PFSK-1 (cell line): ENCODE data around the gene PRSS33.

Source experiments
- FOXP2 ChIP-seq: optimal IDR thresholded peaks from 2 replicates; pipeline ENCODE3; 2011; ENCODE audit warnings: borderline replicate concordance, control low read depth, inconsistent platforms; ENCODE audit not compliant: insufficient read depth; ENCODE audit errors: extremely low read length, extremely low read depth
- POLR2AphosphoS5 ChIP-seq: IDR thresholded peaks from 2 replicates; pipeline ENCODE4 v1.6.1; 2012; ENCODE audit warnings: low read depth, mild to moderate bottlenecking, control low read depth, low read length, moderate library complexity
- SIN3A ChIP-seq: IDR thresholded peaks from 2 replicates; pipeline ENCODE4 v1.6.1; 2012; ENCODE audit warnings: mild to moderate bottlenecking, low read length, moderate library complexity, borderline replicate concordance; ENCODE audit not compliant: insufficient read depth
- TAF1 ChIP-seq: IDR thresholded peaks from 2 replicates; pipeline ENCODE4 v1.6.1; 2012; ENCODE audit warnings: low read length, control low read depth, borderline replicate concordance; ENCODE audit not compliant: insufficient read depth
- TF ChIP-seq, protein P1 (sequence below), 2 experiments: IDR thresholded peaks; 2 replicates each; pipeline versions ENCODE4 v1.6.1 to v1.8.0; 2011 to 2012; ENCODE audit warnings: low read depth in 2 of 2, low read length in 2 of 2, control low read depth in 1 of 2, inconsistent platforms in 1 of 2, mild to moderate bottlenecking in 1 of 2, moderate library complexity in 1 of 2; ENCODE audit not compliant: insufficient read depth in 1 of 2

The PRSS33 gene

DNA sequence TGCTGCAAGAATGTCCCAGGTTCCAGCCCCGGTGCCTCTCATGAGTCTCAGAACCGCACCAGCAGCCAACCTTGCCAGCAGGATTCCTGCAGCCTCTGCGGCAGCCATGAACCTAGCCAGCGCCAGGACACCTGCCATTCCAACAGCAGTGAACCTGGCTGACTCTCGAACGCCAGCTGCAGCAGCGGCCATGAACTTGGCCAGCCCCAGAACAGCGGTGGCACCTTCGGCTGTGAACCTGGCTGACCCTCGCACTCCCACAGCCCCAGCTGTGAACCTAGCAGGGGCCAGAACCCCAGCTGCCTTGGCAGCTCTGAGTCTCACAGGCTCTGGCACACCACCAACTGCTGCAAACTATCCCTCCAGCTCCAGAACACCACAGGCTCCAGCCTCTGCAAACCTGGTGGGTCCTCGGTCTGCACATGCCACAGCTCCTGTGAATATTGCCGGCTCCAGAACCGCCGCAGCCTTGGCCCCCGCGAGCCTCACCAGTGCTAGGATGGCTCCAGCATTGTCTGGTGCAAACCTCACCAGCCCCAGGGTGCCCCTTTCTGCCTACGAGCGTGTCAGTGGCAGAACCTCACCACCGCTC is 20.1 kb downstream of the PRSS33 start:
- no peak for TF ChIP-seq TAF1
- no peak for TF ChIP-seq POLR2AphosphoS5
- TF ChIP-seq, protein P1, sequence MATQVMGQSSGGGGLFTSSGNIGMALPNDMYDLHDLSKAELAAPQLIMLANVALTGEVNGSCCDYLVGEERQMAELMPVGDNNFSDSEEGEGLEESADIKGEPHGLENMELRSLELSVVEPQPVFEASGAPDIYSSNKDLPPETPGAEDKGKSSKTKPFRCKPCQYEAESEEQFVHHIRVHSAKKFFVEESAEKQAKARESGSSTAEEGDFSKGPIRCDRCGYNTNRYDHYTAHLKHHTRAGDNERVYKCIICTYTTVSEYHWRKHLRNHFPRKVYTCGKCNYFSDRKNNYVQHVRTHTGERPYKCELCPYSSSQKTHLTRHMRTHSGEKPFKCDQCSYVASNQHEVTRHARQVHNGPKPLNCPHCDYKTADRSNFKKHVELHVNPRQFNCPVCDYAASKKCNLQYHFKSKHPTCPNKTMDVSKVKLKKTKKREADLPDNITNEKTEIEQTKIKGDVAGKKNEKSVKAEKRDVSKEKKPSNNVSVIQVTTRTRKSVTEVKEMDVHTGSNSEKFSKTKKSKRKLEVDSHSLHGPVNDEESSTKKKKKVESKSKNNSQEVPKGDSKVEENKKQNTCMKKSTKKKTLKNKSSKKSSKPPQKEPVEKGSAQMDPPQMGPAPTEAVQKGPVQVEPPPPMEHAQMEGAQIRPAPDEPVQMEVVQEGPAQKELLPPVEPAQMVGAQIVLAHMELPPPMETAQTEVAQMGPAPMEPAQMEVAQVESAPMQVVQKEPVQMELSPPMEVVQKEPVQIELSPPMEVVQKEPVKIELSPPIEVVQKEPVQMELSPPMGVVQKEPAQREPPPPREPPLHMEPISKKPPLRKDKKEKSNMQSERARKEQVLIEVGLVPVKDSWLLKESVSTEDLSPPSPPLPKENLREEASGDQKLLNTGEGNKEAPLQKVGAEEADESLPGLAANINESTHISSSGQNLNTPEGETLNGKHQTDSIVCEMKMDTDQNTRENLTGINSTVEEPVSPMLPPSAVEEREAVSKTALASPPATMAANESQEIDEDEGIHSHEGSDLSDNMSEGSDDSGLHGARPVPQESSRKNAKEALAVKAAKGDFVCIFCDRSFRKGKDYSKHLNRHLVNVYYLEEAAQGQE (IDR thresholded peaks at IDR 0.05; ENCODE audit: insufficient read depth in 1 of 2, low read depth in 2 of 2, low read length in 2 of 2), result no peak
- no peak for TF ChIP-seq SIN3A
- TF ChIP-seq FOXP2, result no peak

DNA sequence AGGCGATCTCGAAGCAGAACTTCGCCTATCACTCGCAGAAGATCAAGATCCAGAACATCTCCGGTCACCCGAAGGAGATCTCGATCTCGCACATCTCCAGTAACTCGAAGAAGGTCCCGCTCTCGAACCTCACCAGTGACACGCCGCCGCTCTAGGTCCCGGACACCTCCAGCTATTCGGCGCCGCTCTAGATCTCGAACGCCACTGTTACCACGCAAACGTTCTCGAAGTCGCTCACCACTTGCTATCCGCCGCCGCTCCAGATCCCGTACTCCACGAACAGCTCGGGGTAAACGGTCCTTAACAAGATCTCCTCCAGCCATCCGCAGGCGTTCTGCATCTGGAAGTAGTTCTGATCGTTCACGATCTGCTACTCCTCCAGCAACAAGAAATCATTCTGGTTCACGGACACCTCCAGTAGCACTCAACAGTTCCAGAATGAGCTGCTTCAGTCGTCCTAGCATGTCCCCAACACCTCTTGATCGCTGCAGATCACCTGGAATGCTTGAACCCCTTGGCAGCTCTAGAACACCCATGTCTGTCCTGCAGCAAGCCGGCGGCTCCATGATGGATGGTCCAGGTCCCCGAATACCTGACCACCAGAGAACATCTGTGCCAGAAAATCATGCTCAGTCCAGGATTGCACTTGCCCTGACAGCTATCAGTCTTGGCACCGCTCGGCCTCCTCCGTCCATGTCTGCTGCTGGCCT is 20.8 kb downstream of the PRSS33 start:
- TF ChIP-seq POLR2AphosphoS5 (no peak), SIN3A (no peak), FOXP2 (no peak), TAF1 (no peak)
- TF ChIP-seq, protein P1 (IDR thresholded peaks at IDR 0.05; ENCODE audit: insufficient read depth in 1 of 2, low read depth in 2 of 2, low read length in 2 of 2), result no peak

DNA sequence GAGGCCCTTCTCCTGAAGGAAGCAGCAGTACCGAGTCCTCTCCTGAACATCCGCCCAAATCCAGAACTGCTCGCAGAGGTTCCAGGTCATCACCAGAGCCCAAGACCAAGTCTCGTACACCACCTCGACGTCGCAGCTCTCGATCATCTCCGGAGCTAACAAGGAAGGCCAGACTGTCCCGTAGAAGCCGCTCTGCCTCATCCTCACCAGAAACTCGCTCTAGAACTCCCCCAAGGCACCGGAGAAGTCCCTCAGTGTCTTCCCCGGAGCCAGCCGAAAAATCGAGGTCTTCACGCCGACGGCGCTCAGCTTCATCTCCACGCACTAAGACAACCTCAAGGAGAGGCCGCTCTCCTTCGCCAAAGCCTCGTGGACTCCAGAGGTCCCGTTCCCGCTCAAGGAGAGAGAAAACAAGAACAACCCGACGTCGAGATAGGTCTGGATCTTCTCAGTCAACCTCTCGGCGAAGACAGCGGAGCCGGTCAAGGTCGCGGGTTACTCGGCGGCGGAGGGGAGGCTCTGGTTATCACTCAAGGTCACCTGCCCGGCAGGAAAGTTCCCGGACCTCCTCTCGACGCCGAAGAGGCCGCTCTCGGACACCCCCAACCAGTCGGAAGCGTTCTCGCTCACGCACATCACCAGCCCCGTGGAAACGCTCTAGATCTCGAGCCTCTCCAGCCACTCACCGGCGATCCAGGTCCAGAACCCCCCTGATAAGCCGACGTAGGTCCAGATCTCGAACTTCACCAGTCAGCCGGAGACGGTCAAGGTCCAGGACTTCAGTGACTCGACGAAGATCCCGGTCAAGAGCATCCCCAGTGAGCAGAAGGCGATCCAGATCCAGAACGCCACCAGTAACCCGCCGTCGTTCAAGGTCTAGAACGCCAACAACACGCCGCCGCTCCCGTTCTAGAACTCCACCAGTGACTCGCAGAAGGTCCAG is 21.6 kb downstream of the PRSS33 start:
- TF ChIP-seq FOXP2, result no peak
- TF ChIP-seq, protein P1 (IDR thresholded peaks at IDR 0.05; ENCODE audit: insufficient read depth in 1 of 2, low read depth in 2 of 2, low read length in 2 of 2), result no peak
- no peak for TF ChIP-seq TAF1
- no peak for TF ChIP-seq SIN3A
- TF ChIP-seq POLR2AphosphoS5, result no peak

DNA sequence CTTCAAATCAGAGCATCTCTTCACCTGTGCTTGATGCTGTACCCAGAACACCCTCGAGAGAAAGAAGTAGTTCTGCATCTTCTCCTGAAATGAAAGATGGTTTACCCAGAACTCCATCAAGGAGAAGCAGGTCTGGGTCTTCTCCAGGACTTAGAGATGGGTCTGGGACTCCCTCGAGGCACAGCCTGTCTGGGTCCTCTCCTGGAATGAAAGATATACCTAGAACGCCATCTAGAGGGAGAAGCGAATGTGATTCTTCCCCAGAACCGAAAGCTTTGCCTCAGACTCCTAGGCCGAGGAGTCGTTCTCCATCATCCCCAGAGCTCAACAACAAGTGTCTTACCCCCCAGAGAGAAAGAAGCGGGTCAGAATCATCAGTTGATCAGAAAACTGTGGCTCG is 22.6 kb downstream of the PRSS33 start:
- TF ChIP-seq, protein P1 (IDR thresholded peaks at IDR 0.05; ENCODE audit: insufficient read depth in 1 of 2, low read depth in 2 of 2, low read length in 2 of 2), result no peak
- TF ChIP-seq TAF1 (no peak), SIN3A (no peak), FOXP2 (no peak), POLR2AphosphoS5 (no peak)
